GM12892 (cell line): ENCODE data around the gene RGS17.

Experiments used
- POLR2A ChIP-seq: IDR thresholded peaks from 2 replicates; pipeline ENCODE4 v1.6.1; 2011; ENCODE audit warnings: low read depth, low read length, control low read depth
- TAF1 ChIP-seq: IDR thresholded peaks from 2 replicates; pipeline ENCODE4 v1.6.1; 2011; ENCODE audit warnings: low read depth, mild to moderate bottlenecking, control low read depth, low read length, borderline replicate concordance

- TF ChIP-seq POLR2A (no peak), TAF1 (no peak)
These were observed at the start of gene RGS17 for GRCh38 chr6:153131037-153131981.
